NCI-H2081 (cell line): ENCODE data around the gene XPNPEP2.

Source experiments
- DNase-seq, 2 experiments: peaks; one replicate each; lab custom pipeline; 2025; lab: John Stamatoyannopoulos, UW

The XPNPEP2 gene, protein sequence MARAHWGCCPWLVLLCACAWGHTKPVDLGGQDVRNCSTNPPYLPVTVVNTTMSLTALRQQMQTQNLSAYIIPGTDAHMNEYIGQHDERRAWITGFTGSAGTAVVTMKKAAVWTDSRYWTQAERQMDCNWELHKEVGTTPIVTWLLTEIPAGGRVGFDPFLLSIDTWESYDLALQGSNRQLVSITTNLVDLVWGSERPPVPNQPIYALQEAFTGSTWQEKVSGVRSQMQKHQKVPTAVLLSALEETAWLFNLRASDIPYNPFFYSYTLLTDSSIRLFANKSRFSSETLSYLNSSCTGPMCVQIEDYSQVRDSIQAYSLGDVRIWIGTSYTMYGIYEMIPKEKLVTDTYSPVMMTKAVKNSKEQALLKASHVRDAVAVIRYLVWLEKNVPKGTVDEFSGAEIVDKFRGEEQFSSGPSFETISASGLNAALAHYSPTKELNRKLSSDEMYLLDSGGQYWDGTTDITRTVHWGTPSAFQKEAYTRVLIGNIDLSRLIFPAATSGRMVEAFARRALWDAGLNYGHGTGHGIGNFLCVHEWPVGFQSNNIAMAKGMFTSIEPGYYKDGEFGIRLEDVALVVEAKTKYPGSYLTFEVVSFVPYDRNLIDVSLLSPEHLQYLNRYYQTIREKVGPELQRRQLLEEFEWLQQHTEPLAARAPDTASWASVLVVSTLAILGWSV

DNA sequence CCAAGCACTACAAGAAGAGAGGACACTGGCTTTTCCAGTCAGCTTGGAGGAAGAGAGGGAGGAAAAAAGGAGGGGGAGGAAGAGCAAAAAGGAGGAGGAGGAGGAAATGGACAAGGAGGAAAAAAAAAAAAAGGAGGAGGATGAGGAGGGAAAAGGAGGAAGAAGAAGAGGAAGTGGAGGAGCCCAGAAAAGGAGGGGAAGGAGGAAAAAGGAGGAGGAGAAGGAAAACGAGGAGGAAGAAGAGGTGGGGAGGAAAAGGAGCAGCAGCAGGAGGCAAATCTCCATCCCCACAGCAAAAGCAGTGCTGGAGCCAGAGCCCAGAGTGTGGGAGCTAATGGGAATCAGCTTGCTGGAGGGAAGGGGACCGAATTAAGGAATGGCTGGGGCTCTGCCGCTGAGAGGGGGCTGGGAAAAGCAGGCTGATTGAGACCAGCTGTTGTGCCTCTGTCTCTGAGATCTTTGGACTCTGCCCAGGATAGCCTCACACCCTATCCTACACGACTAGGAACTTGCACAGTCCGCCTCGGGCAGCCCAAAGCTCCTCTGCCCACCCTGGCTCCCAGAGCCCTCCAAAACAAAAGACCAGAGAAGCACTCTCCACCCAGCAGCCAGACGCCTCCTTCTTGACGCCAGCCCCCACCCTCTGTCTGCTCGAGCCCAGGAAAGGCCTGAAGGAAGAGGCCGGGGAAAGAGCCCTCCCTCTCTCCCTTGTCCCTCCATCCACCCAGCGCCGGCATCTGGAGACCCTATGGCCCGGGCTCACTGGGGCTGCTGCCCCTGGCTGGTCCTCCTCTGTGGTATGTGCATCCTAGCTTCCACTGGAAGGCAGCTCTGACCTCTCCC lies at the start of gene XPNPEP2:
TSS of gene XPNPEP2 (plus strand) at position 514 of the 843 bp plus-strand sequence. CDS start at position 749, 235 bp downstream.
- DNase-seq, result no peak

GRCh38 chrX:129689796-129690195 lies 49.0 kb upstream of the XPNPEP2 start:
- no peak for DNase-seq

- no peak for DNase-seq
Measured at GRCh38 chrX:129690435-129690834, 48.3 kb upstream of the XPNPEP2 start.

GRCh38 chrX:129693354-129693753 lies 45.4 kb upstream of the XPNPEP2 start:
- no peak for DNase-seq

DNA sequence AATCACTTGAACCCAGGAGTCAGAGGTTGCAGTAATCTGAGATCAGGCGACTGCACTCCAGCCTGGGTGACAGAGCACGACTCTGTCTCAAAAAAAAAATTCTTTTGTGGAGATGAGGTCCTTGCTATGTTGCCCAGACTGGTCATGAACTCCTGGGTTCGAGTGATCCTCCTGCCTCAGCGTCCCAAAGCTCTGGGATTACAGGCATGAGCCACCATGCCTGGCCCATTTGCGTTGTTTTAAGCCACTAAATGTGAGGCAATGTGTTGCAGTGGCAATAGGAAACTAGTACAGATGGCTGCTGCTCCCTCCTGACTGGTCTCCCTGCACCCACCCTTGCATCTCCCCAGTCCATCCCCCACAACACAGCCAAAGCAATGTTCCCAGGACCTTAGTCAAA lies 44.0 kb upstream of the XPNPEP2 start:
- DNase-seq, result no peak

DNA sequence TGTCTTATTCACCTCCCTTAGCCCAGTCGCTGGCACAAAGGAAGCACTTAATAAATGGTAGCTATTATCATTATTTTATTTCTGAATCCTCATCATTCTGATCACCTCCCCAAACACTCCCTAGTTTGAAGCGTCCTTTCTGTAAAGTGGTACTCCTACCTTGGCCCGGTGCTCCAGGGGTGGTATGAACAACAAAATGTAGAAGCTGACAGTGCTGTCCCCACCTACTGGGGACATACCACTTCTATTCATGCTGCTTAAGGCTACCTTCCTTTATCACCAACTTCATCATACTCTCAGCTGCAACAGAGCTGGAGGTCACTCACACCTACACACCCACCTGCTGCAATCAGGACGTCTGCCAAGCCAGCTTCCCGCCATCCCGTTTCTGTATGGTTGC lies 43.2 kb upstream of the XPNPEP2 start:
- DNase-seq, result no peak

DNA sequence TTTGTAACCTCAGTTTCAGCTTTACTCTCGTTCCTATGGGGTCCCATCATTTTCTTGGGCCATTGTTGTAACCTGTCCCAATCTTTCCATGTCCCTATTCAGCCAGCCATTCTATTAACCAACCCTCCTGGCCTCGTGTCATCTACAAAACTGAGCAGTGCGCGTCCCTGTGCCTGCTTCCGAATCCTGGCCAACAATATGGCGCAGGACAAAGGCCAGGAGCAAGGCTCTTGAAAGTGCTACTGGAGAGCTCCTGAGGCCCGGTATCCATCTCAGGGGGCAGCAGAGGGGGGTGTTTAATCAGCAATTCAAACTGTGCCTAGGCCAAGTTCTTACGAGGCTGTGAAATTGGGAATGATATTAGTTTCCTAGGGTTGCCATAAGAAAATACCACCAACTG lies 42.8 kb upstream of the XPNPEP2 start:
- no peak for DNase-seq

DNA sequence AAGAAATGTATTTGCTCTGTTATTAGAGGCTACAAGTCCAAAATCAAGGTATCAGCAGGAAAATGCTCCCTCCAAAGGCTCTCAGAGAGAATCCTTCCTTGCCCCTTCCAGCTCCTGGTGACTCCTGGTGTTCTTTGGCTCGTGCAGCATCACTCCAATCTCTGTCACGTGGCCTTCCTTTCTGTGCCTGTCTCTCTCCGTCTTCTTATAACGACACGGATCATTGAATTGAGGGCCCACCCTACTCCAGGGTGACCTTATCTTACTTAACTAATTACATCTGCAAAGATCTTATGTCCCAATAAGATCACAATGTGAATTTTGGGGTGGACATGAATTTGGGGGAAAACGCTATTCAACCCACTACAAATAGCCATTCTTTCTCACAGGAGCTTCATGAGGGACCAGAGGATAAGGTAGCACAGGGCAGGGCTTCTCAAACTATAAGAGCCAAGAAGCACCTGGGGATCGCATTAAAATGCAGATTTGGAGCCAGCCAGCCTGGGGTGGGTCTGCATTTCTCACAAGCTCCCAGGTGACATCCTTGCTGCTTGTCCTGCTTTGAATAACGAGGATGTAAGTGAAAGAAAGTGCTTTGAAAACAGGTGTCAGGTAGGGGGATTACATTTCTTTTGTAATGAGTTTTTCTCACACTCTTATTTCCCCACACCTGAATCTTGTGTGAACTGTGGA lies 42.2 kb upstream of the XPNPEP2 start:
- no peak for DNase-seq

- DNase-seq, result no peak
Measured at GRCh38 chrX:129697204-129697829, 41.5 kb upstream of the XPNPEP2 start.

DNA sequence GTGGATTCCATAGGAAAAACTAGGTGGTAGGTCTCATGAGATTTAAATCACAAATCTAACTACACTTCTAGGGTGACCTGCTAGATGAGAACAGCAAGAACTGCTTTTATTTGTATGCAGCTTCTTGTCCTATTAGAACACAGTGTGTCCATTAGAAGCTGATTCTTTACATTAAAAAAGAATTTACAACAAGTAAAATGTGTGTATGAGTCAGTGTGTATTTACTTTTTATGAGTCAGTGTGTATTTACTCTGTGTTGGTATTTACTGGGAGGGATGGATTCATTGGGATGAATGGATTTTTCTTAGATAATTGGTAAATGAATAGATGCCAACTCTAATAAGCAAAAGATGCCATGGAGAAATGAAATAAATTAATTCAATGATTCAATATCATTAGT lies 40.6 kb upstream of the XPNPEP2 start:
- no peak for DNase-seq

- DNase-seq, result no peak
Measured at GRCh38 chrX:129700536-129700935, 38.2 kb upstream of the XPNPEP2 start.

GRCh38 chrX:129701624-129702069 lies 37.1 kb upstream of the XPNPEP2 start:
- DNase-seq, result no peak

GRCh38 chrX:129704491-129704890 lies 34.3 kb upstream of the XPNPEP2 start:
- no peak for DNase-seq

DNA sequence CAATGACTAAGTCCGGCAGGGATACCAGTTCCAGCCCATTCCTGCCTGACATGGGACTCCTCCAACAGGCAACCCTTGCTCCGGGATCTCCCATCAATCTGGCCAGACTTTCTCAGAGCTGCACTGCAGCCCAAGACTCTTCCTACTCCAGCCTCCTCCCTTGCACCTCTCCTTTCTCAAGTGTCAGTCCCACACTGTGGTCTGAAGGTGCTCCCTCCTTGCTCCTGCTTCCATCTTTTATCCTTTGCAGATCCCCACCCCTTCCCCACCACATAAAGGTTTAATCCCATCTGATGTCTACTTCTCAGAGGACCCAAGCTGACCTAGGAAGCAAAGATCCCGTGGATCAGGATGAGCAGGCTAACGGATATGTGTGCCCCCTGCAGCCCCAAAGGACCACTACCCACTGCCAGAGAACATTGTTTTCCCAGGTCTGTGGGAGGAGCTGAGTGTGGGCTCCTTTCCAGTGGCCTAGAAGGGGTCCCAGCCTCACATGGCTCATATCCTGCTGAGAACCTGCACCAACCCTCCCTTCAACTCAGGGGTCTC lies 33.3 kb upstream of the XPNPEP2 start:
- no peak for DNase-seq

DNA sequence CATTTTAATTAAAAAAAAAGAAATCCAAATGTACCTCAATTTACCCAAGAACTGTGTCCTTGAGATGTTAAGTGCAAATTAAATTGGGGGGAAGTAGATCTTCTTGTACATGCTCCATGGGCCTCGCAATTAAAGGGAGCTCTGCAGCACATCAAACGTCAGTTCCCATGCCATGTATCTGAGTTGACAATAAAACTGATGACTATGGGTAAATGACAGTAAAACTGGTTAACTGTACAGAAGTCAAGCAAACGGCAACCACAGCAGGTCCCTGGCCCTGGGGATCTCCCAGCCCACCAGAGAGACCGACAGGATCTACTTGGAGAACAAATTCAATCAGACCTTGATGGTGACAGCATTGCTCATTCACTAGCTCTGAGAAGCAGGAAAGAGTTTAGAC lies 32.8 kb upstream of the XPNPEP2 start:
- no peak for DNase-seq

- peak; percentile 9 to 55 for DNase-seq
Measured at GRCh38 chrX:129706400-129707072, 32.2 kb upstream of the XPNPEP2 start.

DNA sequence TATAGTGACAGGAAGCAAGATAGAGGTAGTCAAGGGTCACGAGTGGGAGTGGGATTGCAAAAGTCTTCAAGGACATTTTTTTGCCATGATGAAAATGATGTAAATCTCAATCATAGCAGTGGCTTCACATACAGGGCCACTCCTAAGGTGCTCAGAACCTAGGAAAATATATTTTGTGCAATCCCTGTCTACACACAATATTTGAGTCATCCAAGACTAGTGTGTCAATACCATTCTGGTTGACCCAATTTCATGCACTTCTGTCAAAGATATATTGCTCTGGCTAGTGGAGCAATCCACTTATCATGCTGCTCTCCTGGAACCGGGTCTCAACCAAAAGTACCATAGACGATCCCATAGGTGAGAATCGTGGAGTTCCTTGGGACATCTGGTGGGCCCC lies 24.2 kb upstream of the XPNPEP2 start:
- no peak for DNase-seq

DNA sequence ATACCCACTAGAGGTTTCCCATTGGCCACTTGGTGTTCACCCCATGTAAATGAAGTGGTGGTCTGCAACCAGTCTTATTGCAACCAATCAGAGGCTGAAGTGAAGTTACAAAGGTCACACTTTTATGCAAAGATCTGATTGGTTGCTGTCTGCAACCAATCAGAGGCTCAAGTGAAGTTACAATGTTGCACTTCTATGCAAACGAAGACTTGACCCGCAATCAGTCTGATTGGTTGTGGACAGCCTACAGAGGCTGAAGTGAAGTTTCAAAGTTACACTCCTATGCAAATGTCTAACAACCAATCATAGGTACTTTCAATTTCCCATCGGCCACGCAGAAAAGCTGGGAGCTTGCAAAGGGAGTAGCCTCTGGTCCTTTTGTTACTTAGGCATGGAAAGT lies 22.3 kb upstream of the XPNPEP2 start:
- no peak for DNase-seq

DNA sequence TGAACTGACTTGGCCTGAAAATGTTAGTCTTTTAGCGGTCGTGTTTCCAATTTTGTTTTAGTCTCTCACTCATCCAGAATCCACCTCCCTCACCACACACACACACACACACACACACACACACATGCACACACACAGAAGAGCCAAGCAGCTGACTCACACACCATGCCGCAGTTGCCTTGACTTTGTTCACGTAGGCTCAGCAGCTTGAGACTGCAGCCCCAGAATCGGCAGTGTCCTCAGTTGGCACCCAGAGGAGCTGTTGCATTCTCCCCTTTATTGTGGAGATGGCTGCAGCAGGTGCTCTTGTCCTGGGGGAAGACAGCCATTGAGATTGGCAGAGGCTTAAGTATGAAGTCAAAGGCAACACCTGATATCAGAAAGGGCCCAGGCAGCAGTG lies 20.9 kb upstream of the XPNPEP2 start:
- no peak for DNase-seq

DNA sequence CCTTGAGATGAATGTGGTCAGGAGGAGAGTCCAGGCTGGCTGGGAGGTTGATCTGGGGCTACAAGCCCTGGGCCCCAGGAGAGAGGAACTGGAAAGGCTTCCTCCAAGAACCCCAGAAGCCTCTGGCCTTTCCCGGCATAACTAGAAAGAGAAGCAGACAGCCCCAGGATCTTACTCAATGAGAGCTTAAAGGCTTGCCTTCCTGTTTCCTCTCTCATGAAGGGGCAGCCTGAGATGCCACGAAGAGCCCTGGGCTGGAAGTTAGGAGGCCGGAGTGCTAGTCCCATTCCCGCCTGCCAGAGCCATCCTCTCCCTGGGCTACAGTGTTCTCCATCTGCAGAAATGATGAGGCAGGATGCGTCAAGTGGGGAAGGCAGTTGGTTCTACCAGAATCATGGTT lies 20.1 kb upstream of the XPNPEP2 start:
- DNase-seq, result no peak

- DNase-seq, result no peak
Measured at GRCh38 chrX:129719268-129719667, 19.5 kb upstream of the XPNPEP2 start.
